Nephron progenitor cell (in vitro differentiated cells): ENCODE measurements around the gene OSBPL5.

Experiments used
- DNase-seq: peaks from one replicate; pipeline ENCODE4 v3.0.0; 2021
- H3K27ac Mint-ChIP-seq: 2 replicates; pipeline ENCODE4 v1.8.0; 2021; ENCODE audit warnings: mild to moderate bottlenecking, moderate library complexity, mixed read lengths
- H3K27me3 Mint-ChIP-seq: 2 replicates; pipeline ENCODE4 v1.8.0; 2021; ENCODE audit warnings: mild to moderate bottlenecking, low read depth, mixed read lengths; ENCODE audit not compliant: poor library complexity
- H3K36me3 Mint-ChIP-seq: 2 replicates; pipeline ENCODE4 v1.8.0; 2021; ENCODE audit warnings: low read depth, mixed read lengths
- H3K4me1 Mint-ChIP-seq: 2 replicates; pipeline ENCODE4 v1.8.0; 2021; ENCODE audit warnings: mixed read lengths
- H3K4me3 Mint-ChIP-seq: 2 replicates; pipeline ENCODE4 v1.8.0; 2021; ENCODE audit warnings: mild to moderate bottlenecking, moderate library complexity, mixed read lengths
- H3K9me3 Mint-ChIP-seq: 2 replicates; pipeline ENCODE4 v1.8.0; 2021; ENCODE audit warnings: mild to moderate bottlenecking, moderate library complexity, mixed read lengths
- CTCF ChIP-seq: fragments of 200-600 bp; sonication (generic); IDR thresholded peaks from 2 replicates; pipeline ENCODE4 v1.5.0; 2021; ENCODE audit warnings: antibody characterized with exemption

OSBPL5 gene

GRCh38 chr11:3177931-3178330 is 12.8 kb upstream of the OSBPL5 start:
- Mint-ChIP-seq H3K4me3 (no peak overlapping the region), H3K36me3 (no peaks in the 10 kb centered on the region), H3K27ac (no peak overlapping the region), H3K9me3 (peaks cover 32% of the 10 kb centered on the region), H3K27me3 (peaks cover 10% of the 10 kb centered on the region), H3K4me1 (no peaks in the 10 kb centered on the region)
- DNase-seq = no peak
- TF ChIP-seq CTCF = no peak

- no peak for DNase-seq
- peaks cover 4% of the 10 kb centered on the region for H3K4me1 Mint-ChIP-seq
- no peak overlapping the region for H3K27ac Mint-ChIP-seq
- H3K9me3 Mint-ChIP-seq = peaks cover 32% of the 10 kb centered on the region
- peaks cover 10% of the 10 kb centered on the region for H3K27me3 Mint-ChIP-seq
- no peak overlapping the region for H3K4me3 Mint-ChIP-seq
- H3K36me3 Mint-ChIP-seq = no peaks in the 10 kb centered on the region
- no peak for TF ChIP-seq CTCF
These were observed 11.4 kb upstream of the OSBPL5 start for GRCh38 chr11:3176487-3176886.

GRCh38 chr11:3175194-3175593 is 10.1 kb upstream of the OSBPL5 start:
- Mint-ChIP-seq H3K4me3 (no peak overlapping the region), H3K9me3 (peaks cover 31% of the 10 kb centered on the region), H3K27me3 (peaks cover 10% of the 10 kb centered on the region), H3K27ac (no peak overlapping the region), H3K4me1 (peaks cover 9% of the 10 kb centered on the region), H3K36me3 (no peaks in the 10 kb centered on the region)
- TF ChIP-seq CTCF = no peak
- DNase-seq = no peak

GRCh38 chr11:3174387-3174786 is 9.3 kb upstream of the OSBPL5 start:
- DNase-seq = no peak
- Mint-ChIP-seq H3K36me3 (no peaks in the 10 kb centered on the region), H3K27ac (no peak overlapping the region), H3K4me1 (peaks cover 15% of the 10 kb centered on the region), H3K9me3 (peaks cover 26% of the 10 kb centered on the region), H3K4me3 (no peak overlapping the region), H3K27me3 (peaks cover 10% of the 10 kb centered on the region)
- no peak for TF ChIP-seq CTCF

GRCh38 chr11:3173795-3174194 is 8.7 kb upstream of the OSBPL5 start:
- no peak for TF ChIP-seq CTCF
- no peak overlapping the region for H3K27ac Mint-ChIP-seq
- peaks cover 13% of the 10 kb centered on the region for H3K27me3 Mint-ChIP-seq
- no peak for DNase-seq
- H3K4me3 Mint-ChIP-seq = no peak overlapping the region
- H3K36me3 Mint-ChIP-seq = no peaks in the 10 kb centered on the region
- peaks cover 21% of the 10 kb centered on the region for H3K4me1 Mint-ChIP-seq
- peaks cover 26% of the 10 kb centered on the region for H3K9me3 Mint-ChIP-seq

- no peak for DNase-seq
- Mint-ChIP-seq H3K4me1 (peaks cover 21% of the 10 kb centered on the region), H3K9me3 (peaks cover 17% of the 10 kb centered on the region), H3K36me3 (no peaks in the 10 kb centered on the region), H3K4me3 (no peak overlapping the region), H3K27me3 (peaks cover 13% of the 10 kb centered on the region), H3K27ac (no peak overlapping the region)
- no peak for TF ChIP-seq CTCF
These were observed 6.9 kb upstream of the OSBPL5 start for GRCh38 chr11:3171931-3172560.
